GM19468 (cell line): ENCODE data around the gene PFKFB4.
"Not testable (repeated sequence)": the region's sequence is repeated elsewhere in the genome, so short reads cannot be mapped to it uniquely, and the experiment has no call there.

Experiments used
- ATAC-seq: cut with Tn5 transposase; IDR thresholded peaks from one replicate; pipeline ENCODE4 v1.9.1; 2021; ENCODE audit warnings: mild to moderate bottlenecking, moderate library complexity, moderate number of reproducible peaks; ENCODE audit not compliant: unreplicated experiment; ENCODE audit errors: extremely low read depth

PFKFB4 gene

GRCh38 chr3:48536785-48537184, 19.8 kb downstream of the PFKFB4 start:
- ATAC-seq = no peak

GRCh38 chr3:48536116-48536515, 20.5 kb downstream of the PFKFB4 start:
- ATAC-seq = no peak

GRCh38 chr3:48535578-48535977, 21.0 kb downstream of the PFKFB4 start:
- no peak for ATAC-seq

- ATAC-seq = no peak
Observed at GRCh38 chr3:48532977-48533337, 23.6 kb downstream of the PFKFB4 start.

GRCh38 chr3:48532271-48532976, 24.2 kb downstream of the PFKFB4 start:
- no peak for ATAC-seq

- not testable (repeated sequence) for ATAC-seq
Observed at GRCh38 chr3:48530701-48531100, 25.9 kb downstream of the PFKFB4 start.

GRCh38 chr3:48528754-48529153, 27.8 kb downstream of the PFKFB4 start:
- ATAC-seq = no peak

- no peak for ATAC-seq
Observed at GRCh38 chr3:48528048-48528447, 28.6 kb downstream of the PFKFB4 start.

GRCh38 chr3:48524970-48525369, 31.6 kb downstream of the PFKFB4 start:
- no peak for ATAC-seq

- no peak for ATAC-seq
Observed at GRCh38 chr3:48521635-48522034, 35.0 kb downstream of the PFKFB4 start.

GRCh38 chr3:48519277-48519643, 37.3 kb downstream of the PFKFB4 start:
- no peak for ATAC-seq

GRCh38 chr3:48518638-48519276, 37.8 kb downstream of the PFKFB4 start:
- ATAC-seq = no peak

- no peak for ATAC-seq
Observed at GRCh38 chr3:48518069-48518468, 38.5 kb downstream of the PFKFB4 start.

- no peak for ATAC-seq
Observed at GRCh38 chr3:48516571-48516970, 40.0 kb downstream of the PFKFB4 start.

- no peak for ATAC-seq
Observed at GRCh38 chr3:48514431-48515227, 42.0 kb downstream of the PFKFB4 start.

GRCh38 chr3:48511551-48511950, 45.1 kb downstream of the PFKFB4 start:
- ATAC-seq = no peak

- ATAC-seq = no peak
Observed at GRCh38 chr3:48507256-48508061, 49.1 kb downstream of the PFKFB4 start.

GRCh38 chr3:48505968-48506504, 50.6 kb downstream of the PFKFB4 start:
- ATAC-seq = no peak

GRCh38 chr3:48505146-48505545, 51.5 kb downstream of the PFKFB4 start:
- ATAC-seq = no peak
